WTC11 (cell line): ENCODE data around the gene BCL2L1. TPM values are rescaled to one million over a fixed set of nuclear protein-coding genes. Genes with fewer than 3 reads are reported as not detected.

Experiments used
- ATAC-seq: fragments of 200-7000 bp; cut with Tn5 transposase; 2 replicates; pipeline ENCODE4 v1.10.0; 2021; ENCODE audit warnings: mild to moderate bottlenecking, moderate library complexity
- CTCF ChIA-PET: fragments of 300-600 bp; sonication (Branson Sonifier 250); formaldehyde crosslinking; loops from one replicate; lab custom pipeline; 2021; ENCODE audit warnings: antibody characterized with exemption; lab: Charles Lee
- POLR2A ChIA-PET: fragments of 350-600 bp; sonication (Branson Sonifier 250); formaldehyde crosslinking; loops from one replicate; lab custom pipeline; 2021; ENCODE audit warnings: antibody characterized with exemption; lab: Charles Lee
- DNase-seq: peaks from one replicate; pipeline ENCODE4 v3.0.0; 2021; ENCODE audit warnings: low spot score
- H3K27ac Mint-ChIP-seq: 2 replicates; pipeline ENCODE4 v1.8.0; 2021; ENCODE audit warnings: mixed read lengths
- H3K27me3 Mint-ChIP-seq: 2 replicates; pipeline ENCODE4 v1.8.0; 2021; ENCODE audit warnings: low read depth, mild to moderate bottlenecking, moderate library complexity, mixed read lengths
- H3K36me3 Mint-ChIP-seq: 2 replicates; pipeline ENCODE4 v1.8.0; 2021; ENCODE audit warnings: mixed read lengths
- H3K4me1 Mint-ChIP-seq: 2 replicates; pipeline ENCODE4 v1.8.0; 2022; ENCODE audit warnings: mixed read lengths
- H3K4me3 Mint-ChIP-seq: 2 replicates; pipeline ENCODE4 v1.8.0; 2021; ENCODE audit warnings: mild to moderate bottlenecking, moderate library complexity, mixed read lengths
- H3K9me3 Mint-ChIP-seq: 2 replicates; pipeline ENCODE4 v1.8.0; 2021; ENCODE audit warnings: mixed read lengths
- ATF1 ChIP-seq: sonication (generic); formaldehyde crosslinking; IDR thresholded peaks from 2 replicates; pipeline ENCODE4 v1.8.1; 2023; ENCODE audit warnings: mild to moderate bottlenecking, moderate library complexity, missing genetic modification reagents
- CREB1 ChIP-seq: sonication (generic); formaldehyde crosslinking; IDR thresholded peaks from 2 replicates; pipeline ENCODE4 v1.8.0; 2023; ENCODE audit warnings: mild to moderate bottlenecking, missing genetic modification reagents
- CREM ChIP-seq: sonication (generic); formaldehyde crosslinking; IDR thresholded peaks from 2 replicates; pipeline ENCODE4 v1.8.1; 2022; ENCODE audit warnings: mild to moderate bottlenecking, missing genetic modification reagents, moderate library complexity
- EMX1 ChIP-seq: fragments of 250-450 bp; sonication (Bioruptor Pico); IDR thresholded peaks from 2 replicates; pipeline ENCODE4 v1.8.0; 2021; ENCODE audit warnings: mild to moderate bottlenecking
- ESRRA ChIP-seq: sonication (generic); formaldehyde crosslinking; IDR thresholded peaks from 2 replicates; pipeline ENCODE4 v1.8.1; 2022; ENCODE audit warnings: mild to moderate bottlenecking, missing genetic modification reagents, borderline replicate concordance
- NFYB ChIP-seq: sonication (generic); formaldehyde crosslinking; conservative IDR thresholded peaks from 2 replicates; pipeline ENCODE4 v1.8.0; 2022; ENCODE audit warnings: low read depth, missing genetic modification reagents
- RELA ChIP-seq: sonication (generic); formaldehyde crosslinking; IDR thresholded peaks from 2 replicates; pipeline ENCODE4 v1.8.1; 2022; ENCODE audit warnings: missing genetic modification reagents, mild to moderate bottlenecking, borderline replicate concordance
- ZNF416 ChIP-seq: fragments of 250-450 bp; sonication (Bioruptor Pico); IDR thresholded peaks from 2 replicates; pipeline ENCODE4 v1.9.0; 2021; ENCODE audit warnings: mild to moderate bottlenecking, inconsistent platforms
- total RNA-seq: library from RNA; stranded (reverse); gene quantifications from 3 replicates; pipeline ENCODE4 v1.2.3, GENCODE V29; 2021
- TF ChIP-seq, protein P1 (sequence below): sonication (generic); formaldehyde crosslinking; IDR thresholded peaks from 2 replicates; pipeline ENCODE4 v1.8.0; 2023; ENCODE audit warnings: missing genetic modification reagents, mild to moderate bottlenecking, borderline replicate concordance
- TF ChIP-seq, protein P2 (sequence below): sonication (generic); formaldehyde crosslinking; conservative IDR thresholded peaks from 2 replicates; pipeline ENCODE4 v1.8.1; 2023; ENCODE audit warnings: mild to moderate bottlenecking, low read depth, missing genetic modification reagents, moderate library complexity
- TF ChIP-seq, protein P3 (sequence below): fragments of 250-450 bp; sonication (Bioruptor Pico); IDR thresholded peaks from 2 replicates; pipeline ENCODE4 v1.9.0; 2021; ENCODE audit warnings: mild to moderate bottlenecking
- TF ChIP-seq, protein P4 (sequence below): sonication (generic); formaldehyde crosslinking; IDR thresholded peaks from 2 replicates; pipeline ENCODE4 v1.8.1; 2023; ENCODE audit warnings: mild to moderate bottlenecking, missing genetic modification reagents
- TF ChIP-seq, protein P5 (sequence below): fragments of 250-450 bp; sonication (Bioruptor Pico); IDR thresholded peaks from 2 replicates; pipeline ENCODE4 v2.1.2; 2022; ENCODE audit warnings: mild to moderate bottlenecking, moderate library complexity
- TF ChIP-seq, protein P6 (sequence below): sonication (generic); formaldehyde crosslinking; IDR thresholded peaks from 2 replicates; pipeline ENCODE4 v1.8.1; 2023; ENCODE audit warnings: mild to moderate bottlenecking, missing genetic modification reagents
- TF ChIP-seq, protein P7 (sequence below): fragments of 250-450 bp; sonication (Bioruptor Pico); conservative IDR thresholded peaks from 2 replicates; pipeline ENCODE4 v1.9.0; 2021; ENCODE audit warnings: mild to moderate bottlenecking
- TF ChIP-seq, protein P8 (sequence below): sonication (generic); formaldehyde crosslinking; IDR thresholded peaks from 2 replicates; pipeline ENCODE4 v1.8.1; 2023; ENCODE audit warnings: mild to moderate bottlenecking, missing genetic modification reagents, moderate library complexity

Gene BCL2L1
- total RNA-seq, 1 experiment from 2014 or later = 62.0 TPM

DNA sequence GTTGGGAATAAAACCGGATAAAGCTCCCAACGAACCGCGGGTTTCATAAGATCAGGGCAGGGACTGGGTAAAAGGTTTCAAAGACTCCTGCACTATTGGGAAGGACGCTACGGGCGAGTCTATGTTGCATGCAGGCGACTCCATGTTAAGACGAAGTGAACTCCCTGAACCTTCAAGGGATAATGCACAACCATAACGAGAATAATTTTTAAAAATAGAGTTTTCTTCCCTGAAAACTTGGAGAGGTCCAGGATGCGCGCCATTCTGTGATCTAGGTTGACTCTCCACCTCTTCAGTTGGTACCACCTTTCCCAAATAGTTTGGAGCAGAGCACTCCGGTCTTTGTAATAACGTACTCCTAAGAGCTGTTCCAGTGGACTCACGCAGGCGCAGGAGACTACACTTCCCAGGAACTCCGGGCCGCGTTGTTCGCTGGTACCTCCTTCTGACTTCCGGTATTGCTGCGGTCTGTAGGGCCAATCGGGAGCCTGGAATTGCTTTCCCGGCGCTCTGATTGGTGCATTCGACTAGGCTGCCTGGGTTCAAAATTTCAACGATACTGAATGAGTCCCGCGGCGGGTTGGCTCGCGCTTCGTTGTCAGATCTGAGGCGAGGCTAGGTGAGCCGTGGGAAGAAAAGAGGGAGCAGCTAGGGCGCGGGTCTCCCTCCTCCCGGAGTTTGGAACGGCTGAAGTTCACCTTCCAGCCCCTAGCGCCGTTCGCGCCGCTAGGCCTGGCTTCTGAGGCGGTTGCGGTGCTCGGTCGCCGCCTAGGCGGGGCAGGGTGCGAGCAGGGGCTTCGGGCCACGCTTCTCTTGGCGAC lies 16.3 kb upstream of the BCL2L1 start, which contains the start of gene TPX2 (continued):
- no peak for TF ChIP-seq ESRRA (CRISPR knock-in tag)
- TF ChIP-seq, protein P1, sequence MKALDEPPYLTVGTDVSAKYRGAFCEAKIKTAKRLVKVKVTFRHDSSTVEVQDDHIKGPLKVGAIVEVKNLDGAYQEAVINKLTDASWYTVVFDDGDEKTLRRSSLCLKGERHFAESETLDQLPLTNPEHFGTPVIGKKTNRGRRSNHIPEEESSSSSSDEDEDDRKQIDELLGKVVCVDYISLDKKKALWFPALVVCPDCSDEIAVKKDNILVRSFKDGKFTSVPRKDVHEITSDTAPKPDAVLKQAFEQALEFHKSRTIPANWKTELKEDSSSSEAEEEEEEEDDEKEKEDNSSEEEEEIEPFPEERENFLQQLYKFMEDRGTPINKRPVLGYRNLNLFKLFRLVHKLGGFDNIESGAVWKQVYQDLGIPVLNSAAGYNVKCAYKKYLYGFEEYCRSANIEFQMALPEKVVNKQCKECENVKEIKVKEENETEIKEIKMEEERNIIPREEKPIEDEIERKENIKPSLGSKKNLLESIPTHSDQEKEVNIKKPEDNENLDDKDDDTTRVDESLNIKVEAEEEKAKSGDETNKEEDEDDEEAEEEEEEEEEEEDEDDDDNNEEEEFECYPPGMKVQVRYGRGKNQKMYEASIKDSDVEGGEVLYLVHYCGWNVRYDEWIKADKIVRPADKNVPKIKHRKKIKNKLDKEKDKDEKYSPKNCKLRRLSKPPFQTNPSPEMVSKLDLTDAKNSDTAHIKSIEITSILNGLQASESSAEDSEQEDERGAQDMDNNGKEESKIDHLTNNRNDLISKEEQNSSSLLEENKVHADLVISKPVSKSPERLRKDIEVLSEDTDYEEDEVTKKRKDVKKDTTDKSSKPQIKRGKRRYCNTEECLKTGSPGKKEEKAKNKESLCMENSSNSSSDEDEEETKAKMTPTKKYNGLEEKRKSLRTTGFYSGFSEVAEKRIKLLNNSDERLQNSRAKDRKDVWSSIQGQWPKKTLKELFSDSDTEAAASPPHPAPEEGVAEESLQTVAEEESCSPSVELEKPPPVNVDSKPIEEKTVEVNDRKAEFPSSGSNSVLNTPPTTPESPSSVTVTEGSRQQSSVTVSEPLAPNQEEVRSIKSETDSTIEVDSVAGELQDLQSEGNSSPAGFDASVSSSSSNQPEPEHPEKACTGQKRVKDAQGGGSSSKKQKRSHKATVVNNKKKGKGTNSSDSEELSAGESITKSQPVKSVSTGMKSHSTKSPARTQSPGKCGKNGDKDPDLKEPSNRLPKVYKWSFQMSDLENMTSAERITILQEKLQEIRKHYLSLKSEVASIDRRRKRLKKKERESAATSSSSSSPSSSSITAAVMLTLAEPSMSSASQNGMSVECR (CRISPR knock-in tag) = peak; percentile 46; the same call in 1 of the 2 replicates
- TF ChIP-seq, protein P2, sequence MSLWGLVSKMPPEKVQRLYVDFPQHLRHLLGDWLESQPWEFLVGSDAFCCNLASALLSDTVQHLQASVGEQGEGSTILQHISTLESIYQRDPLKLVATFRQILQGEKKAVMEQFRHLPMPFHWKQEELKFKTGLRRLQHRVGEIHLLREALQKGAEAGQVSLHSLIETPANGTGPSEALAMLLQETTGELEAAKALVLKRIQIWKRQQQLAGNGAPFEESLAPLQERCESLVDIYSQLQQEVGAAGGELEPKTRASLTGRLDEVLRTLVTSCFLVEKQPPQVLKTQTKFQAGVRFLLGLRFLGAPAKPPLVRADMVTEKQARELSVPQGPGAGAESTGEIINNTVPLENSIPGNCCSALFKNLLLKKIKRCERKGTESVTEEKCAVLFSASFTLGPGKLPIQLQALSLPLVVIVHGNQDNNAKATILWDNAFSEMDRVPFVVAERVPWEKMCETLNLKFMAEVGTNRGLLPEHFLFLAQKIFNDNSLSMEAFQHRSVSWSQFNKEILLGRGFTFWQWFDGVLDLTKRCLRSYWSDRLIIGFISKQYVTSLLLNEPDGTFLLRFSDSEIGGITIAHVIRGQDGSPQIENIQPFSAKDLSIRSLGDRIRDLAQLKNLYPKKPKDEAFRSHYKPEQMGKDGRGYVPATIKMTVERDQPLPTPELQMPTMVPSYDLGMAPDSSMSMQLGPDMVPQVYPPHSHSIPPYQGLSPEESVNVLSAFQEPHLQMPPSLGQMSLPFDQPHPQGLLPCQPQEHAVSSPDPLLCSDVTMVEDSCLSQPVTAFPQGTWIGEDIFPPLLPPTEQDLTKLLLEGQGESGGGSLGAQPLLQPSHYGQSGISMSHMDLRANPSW (CRISPR knock-in tag) = no peak
- peak; percentile 58; the same call in 1 of the 2 replicates for TF ChIP-seq CREM (CRISPR knock-in tag)

DNA sequence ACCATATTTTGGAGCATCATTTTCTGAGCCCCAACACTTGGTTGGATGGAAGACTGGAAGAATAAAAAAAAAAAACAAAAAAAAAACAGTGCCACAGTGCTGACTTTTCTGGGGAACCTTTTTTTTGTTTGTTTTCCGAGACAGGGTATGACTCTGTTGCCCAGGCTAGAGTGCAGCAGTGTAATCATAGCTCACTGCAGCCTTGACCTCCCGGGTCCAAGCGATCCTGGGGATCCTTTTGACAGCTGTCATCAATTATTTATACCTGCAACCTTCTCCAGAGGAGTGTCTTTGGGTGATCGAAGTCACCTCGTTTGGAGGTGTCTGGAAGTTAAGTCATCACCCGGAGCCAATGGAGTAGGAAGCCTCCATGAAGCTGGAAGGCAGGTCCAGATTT lies 8.7 kb upstream of the BCL2L1 start:
- POLR2A ChIA-PET = no interaction called here
- H3K9me3 Mint-ChIP-seq = no peaks in the 10 kb centered on the region
- H3K27me3 Mint-ChIP-seq = peaks cover 4% of the 10 kb centered on the region
- no peak for DNase-seq
- no peaks in the 10 kb centered on the region for H3K36me3 Mint-ChIP-seq
- no peak overlapping the region for H3K27ac Mint-ChIP-seq
- H3K4me1 Mint-ChIP-seq = no peaks in the 10 kb centered on the region
- no peak overlapping the region for H3K4me3 Mint-ChIP-seq
- no peak for ATAC-seq
- CTCF ChIA-PET = interaction anchor here (1.0 to 5.9 kb wide), 3 partner anchors 8 to 118 kb away, joined by 3 to 34 read pairs (median 22); partner anchors contain the start of gene BCL2L1
- TF ChIP-seq ATF1 (no peak), NFYB (CRISPR knock-in tag) (no peak), ZNF416 (CRISPR knock-in tag) (no peak), EMX1 (CRISPR knock-in tag) (no peak), CREB1 (CRISPR knock-in tag) (no peak), RELA (CRISPR knock-in tag) (no peak)
- TF ChIP-seq, protein P3, sequence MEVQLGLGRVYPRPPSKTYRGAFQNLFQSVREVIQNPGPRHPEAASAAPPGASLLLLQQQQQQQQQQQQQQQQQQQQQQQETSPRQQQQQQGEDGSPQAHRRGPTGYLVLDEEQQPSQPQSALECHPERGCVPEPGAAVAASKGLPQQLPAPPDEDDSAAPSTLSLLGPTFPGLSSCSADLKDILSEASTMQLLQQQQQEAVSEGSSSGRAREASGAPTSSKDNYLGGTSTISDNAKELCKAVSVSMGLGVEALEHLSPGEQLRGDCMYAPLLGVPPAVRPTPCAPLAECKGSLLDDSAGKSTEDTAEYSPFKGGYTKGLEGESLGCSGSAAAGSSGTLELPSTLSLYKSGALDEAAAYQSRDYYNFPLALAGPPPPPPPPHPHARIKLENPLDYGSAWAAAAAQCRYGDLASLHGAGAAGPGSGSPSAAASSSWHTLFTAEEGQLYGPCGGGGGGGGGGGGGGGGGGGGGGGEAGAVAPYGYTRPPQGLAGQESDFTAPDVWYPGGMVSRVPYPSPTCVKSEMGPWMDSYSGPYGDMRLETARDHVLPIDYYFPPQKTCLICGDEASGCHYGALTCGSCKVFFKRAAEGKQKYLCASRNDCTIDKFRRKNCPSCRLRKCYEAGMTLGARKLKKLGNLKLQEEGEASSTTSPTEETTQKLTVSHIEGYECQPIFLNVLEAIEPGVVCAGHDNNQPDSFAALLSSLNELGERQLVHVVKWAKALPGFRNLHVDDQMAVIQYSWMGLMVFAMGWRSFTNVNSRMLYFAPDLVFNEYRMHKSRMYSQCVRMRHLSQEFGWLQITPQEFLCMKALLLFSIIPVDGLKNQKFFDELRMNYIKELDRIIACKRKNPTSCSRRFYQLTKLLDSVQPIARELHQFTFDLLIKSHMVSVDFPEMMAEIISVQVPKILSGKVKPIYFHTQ (CRISPR knock-in tag) = no peak
- TF ChIP-seq, protein P4, sequence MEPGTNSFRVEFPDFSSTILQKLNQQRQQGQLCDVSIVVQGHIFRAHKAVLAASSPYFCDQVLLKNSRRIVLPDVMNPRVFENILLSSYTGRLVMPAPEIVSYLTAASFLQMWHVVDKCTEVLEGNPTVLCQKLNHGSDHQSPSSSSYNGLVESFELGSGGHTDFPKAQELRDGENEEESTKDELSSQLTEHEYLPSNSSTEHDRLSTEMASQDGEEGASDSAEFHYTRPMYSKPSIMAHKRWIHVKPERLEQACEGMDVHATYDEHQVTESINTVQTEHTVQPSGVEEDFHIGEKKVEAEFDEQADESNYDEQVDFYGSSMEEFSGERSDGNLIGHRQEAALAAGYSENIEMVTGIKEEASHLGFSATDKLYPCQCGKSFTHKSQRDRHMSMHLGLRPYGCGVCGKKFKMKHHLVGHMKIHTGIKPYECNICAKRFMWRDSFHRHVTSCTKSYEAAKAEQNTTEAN = no peak
- TF ChIP-seq, protein P5, sequence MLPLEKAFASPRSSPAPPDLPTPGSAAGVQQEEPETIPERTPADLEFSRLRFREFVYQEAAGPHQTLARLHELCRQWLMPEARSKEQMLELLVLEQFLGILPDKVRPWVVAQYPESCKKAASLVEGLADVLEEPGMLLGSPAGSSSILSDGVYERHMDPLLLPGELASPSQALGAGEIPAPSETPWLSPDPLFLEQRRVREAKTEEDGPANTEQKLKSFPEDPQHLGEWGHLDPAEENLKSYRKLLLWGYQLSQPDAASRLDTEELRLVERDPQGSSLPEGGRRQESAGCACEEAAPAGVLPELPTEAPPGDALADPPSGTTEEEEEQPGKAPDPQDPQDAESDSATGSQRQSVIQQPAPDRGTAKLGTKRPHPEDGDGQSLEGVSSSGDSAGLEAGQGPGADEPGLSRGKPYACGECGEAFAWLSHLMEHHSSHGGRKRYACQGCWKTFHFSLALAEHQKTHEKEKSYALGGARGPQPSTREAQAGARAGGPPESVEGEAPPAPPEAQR (CRISPR knock-in tag) = no peak
- TF ChIP-seq, protein P6, sequence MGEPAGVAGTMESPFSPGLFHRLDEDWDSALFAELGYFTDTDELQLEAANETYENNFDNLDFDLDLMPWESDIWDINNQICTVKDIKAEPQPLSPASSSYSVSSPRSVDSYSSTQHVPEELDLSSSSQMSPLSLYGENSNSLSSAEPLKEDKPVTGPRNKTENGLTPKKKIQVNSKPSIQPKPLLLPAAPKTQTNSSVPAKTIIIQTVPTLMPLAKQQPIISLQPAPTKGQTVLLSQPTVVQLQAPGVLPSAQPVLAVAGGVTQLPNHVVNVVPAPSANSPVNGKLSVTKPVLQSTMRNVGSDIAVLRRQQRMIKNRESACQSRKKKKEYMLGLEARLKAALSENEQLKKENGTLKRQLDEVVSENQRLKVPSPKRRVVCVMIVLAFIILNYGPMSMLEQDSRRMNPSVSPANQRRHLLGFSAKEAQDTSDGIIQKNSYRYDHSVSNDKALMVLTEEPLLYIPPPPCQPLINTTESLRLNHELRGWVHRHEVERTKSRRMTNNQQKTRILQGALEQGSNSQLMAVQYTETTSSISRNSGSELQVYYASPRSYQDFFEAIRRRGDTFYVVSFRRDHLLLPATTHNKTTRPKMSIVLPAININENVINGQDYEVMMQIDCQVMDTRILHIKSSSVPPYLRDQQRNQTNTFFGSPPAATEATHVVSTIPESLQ (CRISPR knock-in tag) = no peak
- TF ChIP-seq, protein P7, sequence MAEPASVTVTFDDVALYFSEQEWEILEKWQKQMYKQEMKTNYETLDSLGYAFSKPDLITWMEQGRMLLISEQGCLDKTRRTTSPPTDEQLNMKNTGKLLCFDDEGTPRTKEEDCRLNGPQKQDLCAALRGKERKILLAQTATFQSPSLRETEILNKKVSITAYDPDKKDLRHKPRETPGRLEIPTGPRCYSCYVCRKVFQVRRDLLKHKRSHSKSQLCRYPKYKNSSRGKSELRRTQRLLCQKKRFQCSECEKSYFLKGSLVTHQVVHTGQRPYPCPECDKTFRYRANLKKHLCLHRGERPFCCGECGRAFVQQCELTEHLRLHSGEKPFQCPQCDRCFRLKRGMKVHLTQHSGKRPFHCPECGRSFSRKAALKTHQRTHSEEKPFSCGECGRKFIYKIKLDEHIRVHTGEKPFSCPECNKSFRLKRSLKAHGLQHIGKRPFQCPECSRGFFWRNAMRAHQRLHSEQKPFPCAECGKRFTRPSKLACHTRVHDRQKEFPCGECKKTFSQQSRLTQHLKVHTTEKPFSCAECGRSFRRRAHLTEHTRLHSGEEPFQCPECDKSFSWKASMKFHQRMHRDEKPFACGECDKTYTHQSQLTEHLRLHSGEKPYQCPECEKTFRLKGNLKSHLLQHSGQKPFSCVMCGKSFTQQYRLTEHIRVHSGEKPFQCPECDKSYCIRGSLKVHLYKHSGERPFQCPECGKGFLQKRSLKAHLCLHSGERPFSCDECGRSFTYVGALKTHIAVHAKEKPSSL (CRISPR knock-in tag) = no peak
- TF ChIP-seq, protein P8, sequence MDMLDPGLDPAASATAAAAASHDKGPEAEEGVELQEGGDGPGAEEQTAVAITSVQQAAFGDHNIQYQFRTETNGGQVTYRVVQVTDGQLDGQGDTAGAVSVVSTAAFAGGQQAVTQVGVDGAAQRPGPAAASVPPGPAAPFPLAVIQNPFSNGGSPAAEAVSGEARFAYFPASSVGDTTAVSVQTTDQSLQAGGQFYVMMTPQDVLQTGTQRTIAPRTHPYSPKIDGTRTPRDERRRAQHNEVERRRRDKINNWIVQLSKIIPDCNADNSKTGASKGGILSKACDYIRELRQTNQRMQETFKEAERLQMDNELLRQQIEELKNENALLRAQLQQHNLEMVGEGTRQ (CRISPR knock-in tag) = no peak
